Astrocyte (in vitro differentiated cells and primary cell): Measurements from ENCODE around the gene TBKBP1. TPM values are rescaled to one million over a fixed set of nuclear protein-coding genes. Genes with fewer than 3 reads are reported as not detected.
A peak's percentile ranks its signal among the peaks of the same experiment; 100 is the strongest.

Source experiments
- DNase-seq: peaks from one replicate; pipeline ENCODE4 v3.0.0-alpha.2; 2010; ENCODE audit warnings: low read depth
- FAIRE-seq: peaks from 2 replicates; lab custom pipeline; 2011; peaks lifted over from hg19 to GRCh38; lab: Jason Lieb, UNC
- H2AFZ ChIP-seq: 2 replicates; pipeline ENCODE4 v1.6.0; 2012; ENCODE audit warnings: low read depth, low read length, inconsistent platforms
- H3K27ac ChIP-seq: 2 replicates; pipeline ENCODE4 v1.5.1; 2011; ENCODE audit warnings: low read depth, low read length, inconsistent platforms
- H3K27me3 ChIP-seq: 2 replicates; pipeline ENCODE4 v1.6.0; 2011; ENCODE audit warnings: low read length, inconsistent platforms; ENCODE audit not compliant: insufficient read depth
- H3K36me3 ChIP-seq: 2 replicates; pipeline ENCODE4 v1.5.1; 2011; ENCODE audit warnings: low read length, inconsistent platforms; ENCODE audit not compliant: insufficient read depth
- H3K4me1 ChIP-seq: 2 replicates; pipeline ENCODE4 v1.5.1; 2011; ENCODE audit warnings: low read length, inconsistent platforms; ENCODE audit not compliant: insufficient read depth
- H3K4me2 ChIP-seq: 2 replicates; pipeline ENCODE4 v1.6.0; 2012; ENCODE audit warnings: low read length, inconsistent platforms
- H3K4me3 ChIP-seq: 2 replicates; pipeline ENCODE4 v1.5.1; 2011; ENCODE audit warnings: low read depth, mild to moderate bottlenecking, low read length, inconsistent platforms; ENCODE audit not compliant: insufficient read depth
- H3K79me2 ChIP-seq: 2 replicates; pipeline ENCODE4 v1.6.0; 2012; ENCODE audit warnings: mild to moderate bottlenecking, low read length, inconsistent platforms; ENCODE audit not compliant: insufficient read depth
- H3K9ac ChIP-seq: 2 replicates; pipeline ENCODE4 v1.6.0; 2012; ENCODE audit warnings: mild to moderate bottlenecking, low read length, inconsistent platforms
- H3K9me3 ChIP-seq: 2 replicates; pipeline ENCODE4 v1.5.1; 2012; ENCODE audit warnings: low read depth, mild to moderate bottlenecking, low read length, inconsistent platforms; ENCODE audit not compliant: insufficient read depth
- H4K20me1 ChIP-seq: 2 replicates; pipeline ENCODE4 v1.6.0; 2012; ENCODE audit warnings: low read length, inconsistent platforms; ENCODE audit not compliant: insufficient read depth
- H3K27ac Mint-ChIP-seq: one replicate; pipeline ENCODE4 v1.8.0; 2021; ENCODE audit warnings: mild to moderate bottlenecking, mixed read lengths; ENCODE audit not compliant: unreplicated experiment
- H3K27me3 Mint-ChIP-seq: one replicate; pipeline ENCODE4 v1.8.0; 2021; ENCODE audit warnings: low read depth, mixed read lengths; ENCODE audit not compliant: unreplicated experiment
- H3K36me3 Mint-ChIP-seq: one replicate; pipeline ENCODE4 v1.8.0; 2021; ENCODE audit warnings: low read depth, mixed read lengths; ENCODE audit not compliant: unreplicated experiment
- H3K4me1 Mint-ChIP-seq: one replicate; pipeline ENCODE4 v1.8.0; 2021; ENCODE audit warnings: low read depth, mixed read lengths; ENCODE audit not compliant: unreplicated experiment
- H3K4me3 Mint-ChIP-seq: one replicate; pipeline ENCODE4 v1.8.0; 2021; ENCODE audit warnings: mild to moderate bottlenecking, moderate library complexity, mixed read lengths; ENCODE audit not compliant: unreplicated experiment
- H3K9me3 Mint-ChIP-seq: one replicate; pipeline ENCODE4 v1.8.0; 2021; ENCODE audit warnings: mild to moderate bottlenecking, mixed read lengths; ENCODE audit not compliant: unreplicated experiment
- EZH2 ChIP-seq: IDR thresholded peaks from 2 replicates; pipeline ENCODE4 v1.6.1; 2012; ENCODE audit warnings: mild to moderate bottlenecking, low read length, inconsistent platforms; ENCODE audit not compliant: insufficient read depth
- total RNA-seq: library from RNA; stranded (reverse); gene quantifications from 2 replicates; pipeline ENCODE4 v1.2.1, GENCODE V29; 2021
- TF ChIP-seq, protein P1 (sequence below): IDR thresholded peaks from 2 replicates; pipeline ENCODE4 v1.5.1; 2011; ENCODE audit warnings: low read depth, mild to moderate bottlenecking, inconsistent platforms, low read length, moderate library complexity; ENCODE audit not compliant: insufficient read depth

Gene TBKBP1
- total RNA-seq, 1 donor from 2014 or later, result 26.7 TPM

DNA sequence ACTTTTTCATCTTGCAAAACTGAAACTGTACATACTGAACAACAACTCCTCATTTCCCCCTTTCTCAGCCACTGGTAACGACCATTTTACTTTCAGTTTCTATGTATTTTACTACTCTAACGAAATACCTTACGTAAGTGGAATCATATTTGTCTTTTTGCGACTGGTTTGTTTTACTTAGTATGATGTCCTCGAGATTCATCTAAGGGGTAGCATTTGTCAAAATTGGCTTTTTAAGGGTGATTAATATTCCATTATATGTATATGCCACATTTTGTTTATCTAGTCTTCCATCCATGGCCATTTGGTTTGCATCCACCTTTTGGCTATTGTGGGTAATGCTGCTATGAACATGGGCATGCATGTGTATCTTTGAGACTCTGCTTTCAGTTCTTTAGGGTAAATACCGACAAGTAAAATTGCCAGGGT lies 33.9 kb upstream of the TBKBP1 start:
- no peak for DNase-seq
- Histone ChIP-seq H3K27me3 (no peaks in the 10 kb centered on the region), H3K36me3 (peaks cover 87% of the 10 kb centered on the region), H4K20me1 (peaks cover 90% of the 10 kb centered on the region), H2AFZ (no peak overlapping the region), H3K27ac (no peak overlapping the region), H3K4me1 (peaks cover 1% of the 10 kb centered on the region), H3K79me2 (peaks cover 69% of the 10 kb centered on the region), H3K4me3 (no peak overlapping the region), H3K4me2 (no peak overlapping the region), H3K9me3 (no peaks in the 10 kb centered on the region), H3K9ac (no peak overlapping the region)
- peaks cover 13% of the 10 kb centered on the region for H3K4me1 Mint-ChIP-seq
- H3K9me3 Mint-ChIP-seq, result no peaks in the 10 kb centered on the region
- no peak for FAIRE-seq
- no peak overlapping the region for H3K4me3 Mint-ChIP-seq
- TF ChIP-seq, protein P1, sequence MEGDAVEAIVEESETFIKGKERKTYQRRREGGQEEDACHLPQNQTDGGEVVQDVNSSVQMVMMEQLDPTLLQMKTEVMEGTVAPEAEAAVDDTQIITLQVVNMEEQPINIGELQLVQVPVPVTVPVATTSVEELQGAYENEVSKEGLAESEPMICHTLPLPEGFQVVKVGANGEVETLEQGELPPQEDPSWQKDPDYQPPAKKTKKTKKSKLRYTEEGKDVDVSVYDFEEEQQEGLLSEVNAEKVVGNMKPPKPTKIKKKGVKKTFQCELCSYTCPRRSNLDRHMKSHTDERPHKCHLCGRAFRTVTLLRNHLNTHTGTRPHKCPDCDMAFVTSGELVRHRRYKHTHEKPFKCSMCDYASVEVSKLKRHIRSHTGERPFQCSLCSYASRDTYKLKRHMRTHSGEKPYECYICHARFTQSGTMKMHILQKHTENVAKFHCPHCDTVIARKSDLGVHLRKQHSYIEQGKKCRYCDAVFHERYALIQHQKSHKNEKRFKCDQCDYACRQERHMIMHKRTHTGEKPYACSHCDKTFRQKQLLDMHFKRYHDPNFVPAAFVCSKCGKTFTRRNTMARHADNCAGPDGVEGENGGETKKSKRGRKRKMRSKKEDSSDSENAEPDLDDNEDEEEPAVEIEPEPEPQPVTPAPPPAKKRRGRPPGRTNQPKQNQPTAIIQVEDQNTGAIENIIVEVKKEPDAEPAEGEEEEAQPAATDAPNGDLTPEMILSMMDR, result no peak
- TF ChIP-seq EZH2, result no peak
- H3K27me3 Mint-ChIP-seq, result no peaks in the 10 kb centered on the region
- no peak overlapping the region for H3K27ac Mint-ChIP-seq
- peaks cover 24% of the 10 kb centered on the region for H3K36me3 Mint-ChIP-seq

DNA sequence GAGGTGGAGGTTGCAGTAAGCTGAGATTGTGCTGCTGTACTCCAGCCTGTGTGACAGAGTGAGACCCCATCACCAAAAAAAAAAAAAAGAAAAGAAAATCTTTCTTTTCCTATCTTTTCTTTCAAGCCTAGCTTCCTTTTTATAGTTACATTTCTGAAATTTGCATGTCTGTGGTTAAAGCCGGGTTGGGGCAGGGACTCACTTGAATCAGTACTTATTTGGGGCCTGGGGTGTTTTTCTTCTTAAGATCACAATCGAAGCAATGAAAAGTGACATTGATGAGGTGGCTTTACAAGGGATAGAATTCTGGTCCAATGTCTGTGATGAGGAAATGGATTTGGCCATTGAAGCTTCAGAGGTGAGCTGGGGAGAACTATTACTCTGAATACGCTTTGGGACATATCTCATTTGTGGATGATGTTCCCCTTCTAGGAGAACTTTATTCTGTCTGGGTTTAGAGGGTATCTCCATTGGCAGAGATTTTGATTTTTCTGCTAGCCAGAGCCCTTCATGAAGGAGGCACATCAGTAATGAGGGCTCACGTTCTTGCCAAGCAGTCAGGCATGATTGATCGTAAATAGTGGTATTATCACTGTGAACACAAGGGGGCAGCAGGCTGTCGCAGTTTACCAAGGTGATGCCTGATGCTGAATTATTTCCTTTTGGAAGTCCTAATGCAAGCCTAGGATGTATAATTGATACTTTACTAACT lies 29.9 kb upstream of the TBKBP1 start:
- Histone ChIP-seq H3K27me3 (no peaks in the 10 kb centered on the region), H3K4me2 (no peak overlapping the region), H3K9me3 (no peaks in the 10 kb centered on the region), H3K4me1 (no peaks in the 10 kb centered on the region), H3K9ac (no peak overlapping the region), H3K27ac (no peak overlapping the region), H3K79me2 (peaks cover 49% of the 10 kb centered on the region), H2AFZ (no peak overlapping the region), H3K4me3 (no peak overlapping the region), H3K36me3 (peaks cover 82% of the 10 kb centered on the region), H4K20me1 (peaks cover 80% of the 10 kb centered on the region)
- Mint-ChIP-seq H3K4me1 (no peaks in the 10 kb centered on the region), H3K36me3 (peaks cover 10% of the 10 kb centered on the region), H3K27me3 (no peaks in the 10 kb centered on the region), H3K9me3 (no peaks in the 10 kb centered on the region), H3K27ac (no peak overlapping the region), H3K4me3 (peak overlapping the region; percentile 46)
- no peak for TF ChIP-seq EZH2
- TF ChIP-seq, protein P1, result peak; percentile 87
- FAIRE-seq, result no peak
- DNase-seq, result peak; percentile 20

DNA sequence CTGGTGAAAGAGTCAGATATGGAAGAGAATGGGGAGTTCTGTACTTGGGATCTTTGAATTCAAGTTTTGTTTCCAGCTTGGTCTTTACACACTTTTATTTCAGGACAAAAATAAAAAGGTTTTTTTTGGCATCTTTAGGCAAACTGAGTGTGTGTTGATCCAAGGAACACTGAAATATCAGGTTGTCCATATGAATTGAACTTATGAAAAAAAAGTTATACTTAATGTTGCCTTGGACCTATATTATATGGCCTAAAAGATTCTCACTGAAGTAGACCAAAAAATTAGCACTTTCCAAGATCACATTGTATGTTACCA lies 29.4 kb upstream of the TBKBP1 start:
- Histone ChIP-seq H3K79me2 (peaks cover 51% of the 10 kb centered on the region), H3K27me3 (no peaks in the 10 kb centered on the region), H3K27ac (no peak overlapping the region), H2AFZ (no peak overlapping the region), H3K36me3 (peaks cover 84% of the 10 kb centered on the region), H3K4me2 (no peak overlapping the region), H3K4me1 (no peaks in the 10 kb centered on the region), H3K4me3 (no peak overlapping the region), H3K9me3 (no peaks in the 10 kb centered on the region), H4K20me1 (peaks cover 80% of the 10 kb centered on the region), H3K9ac (no peak overlapping the region)
- no peak for FAIRE-seq
- Mint-ChIP-seq H3K27me3 (no peaks in the 10 kb centered on the region), H3K4me1 (peaks cover 2% of the 10 kb centered on the region), H3K9me3 (no peaks in the 10 kb centered on the region), H3K27ac (peak overlapping the region; percentile 26), H3K36me3 (peaks cover 13% of the 10 kb centered on the region), H3K4me3 (no peak overlapping the region)
- DNase-seq, result no peak
- TF ChIP-seq EZH2, result no peak
- TF ChIP-seq, protein P1, result no peak
